Measurements from ENCODE around the gene RAPGEF5.

GRCh38 chr7:22262538-22262937, 94.4 kb downstream of the RAPGEF5 start:
- TF ChIP-seq POLR2A (IDR thresholded peaks at IDR 0.05) (no peak), EP300 (IDR thresholded peaks at IDR 0.05) (no peak)
- TF ChIP-seq, protein P1, sequence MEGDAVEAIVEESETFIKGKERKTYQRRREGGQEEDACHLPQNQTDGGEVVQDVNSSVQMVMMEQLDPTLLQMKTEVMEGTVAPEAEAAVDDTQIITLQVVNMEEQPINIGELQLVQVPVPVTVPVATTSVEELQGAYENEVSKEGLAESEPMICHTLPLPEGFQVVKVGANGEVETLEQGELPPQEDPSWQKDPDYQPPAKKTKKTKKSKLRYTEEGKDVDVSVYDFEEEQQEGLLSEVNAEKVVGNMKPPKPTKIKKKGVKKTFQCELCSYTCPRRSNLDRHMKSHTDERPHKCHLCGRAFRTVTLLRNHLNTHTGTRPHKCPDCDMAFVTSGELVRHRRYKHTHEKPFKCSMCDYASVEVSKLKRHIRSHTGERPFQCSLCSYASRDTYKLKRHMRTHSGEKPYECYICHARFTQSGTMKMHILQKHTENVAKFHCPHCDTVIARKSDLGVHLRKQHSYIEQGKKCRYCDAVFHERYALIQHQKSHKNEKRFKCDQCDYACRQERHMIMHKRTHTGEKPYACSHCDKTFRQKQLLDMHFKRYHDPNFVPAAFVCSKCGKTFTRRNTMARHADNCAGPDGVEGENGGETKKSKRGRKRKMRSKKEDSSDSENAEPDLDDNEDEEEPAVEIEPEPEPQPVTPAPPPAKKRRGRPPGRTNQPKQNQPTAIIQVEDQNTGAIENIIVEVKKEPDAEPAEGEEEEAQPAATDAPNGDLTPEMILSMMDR (IDR thresholded peaks at IDR 0.05) = no peak
